ENCODE results near the gene GAP43.

DNA sequence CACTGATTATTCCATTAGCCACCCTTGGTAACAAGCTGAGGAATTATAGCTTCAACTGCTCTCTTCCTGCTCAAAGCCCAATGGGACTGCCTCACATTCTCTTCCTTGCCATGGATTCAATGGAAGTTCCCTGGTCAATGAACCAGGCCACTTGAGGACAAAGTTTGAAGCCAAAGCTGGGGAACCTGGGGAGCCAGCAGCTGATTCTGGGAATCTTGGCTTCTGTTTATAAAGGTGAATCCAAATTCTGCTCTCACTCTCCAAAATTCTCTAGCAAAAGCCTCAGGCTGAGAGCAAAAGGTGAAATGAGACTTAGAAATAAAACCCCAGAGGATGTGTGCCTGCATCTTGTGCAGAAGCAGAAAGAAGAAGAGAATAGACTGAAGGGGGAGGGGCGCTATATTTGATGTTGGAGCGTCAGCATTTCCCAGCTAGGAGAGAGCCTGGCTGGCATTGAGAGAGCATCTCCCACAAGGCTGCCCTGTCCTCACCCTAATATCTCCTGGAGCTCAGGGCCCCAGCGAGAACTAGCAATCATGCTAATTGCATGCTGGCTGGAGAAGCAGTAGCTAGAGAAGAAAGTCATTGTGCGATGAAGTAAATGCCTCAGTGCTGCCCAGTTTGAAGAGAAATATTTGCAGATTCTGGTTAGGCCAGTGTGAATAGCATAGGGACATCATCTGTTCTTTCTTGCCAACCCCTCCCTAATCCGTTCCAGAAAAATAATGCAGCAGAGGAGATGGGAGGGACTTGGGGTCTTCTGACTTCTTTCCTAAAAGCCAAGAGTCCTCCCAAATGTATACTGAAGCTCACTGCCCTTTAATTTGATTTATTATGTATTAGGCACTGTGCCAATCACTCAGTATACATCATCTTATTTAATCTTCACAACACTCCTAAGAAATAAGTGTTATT is 34.9 kb upstream of the GAP43 start:
- TF ChIP-seq, protein P1, sequence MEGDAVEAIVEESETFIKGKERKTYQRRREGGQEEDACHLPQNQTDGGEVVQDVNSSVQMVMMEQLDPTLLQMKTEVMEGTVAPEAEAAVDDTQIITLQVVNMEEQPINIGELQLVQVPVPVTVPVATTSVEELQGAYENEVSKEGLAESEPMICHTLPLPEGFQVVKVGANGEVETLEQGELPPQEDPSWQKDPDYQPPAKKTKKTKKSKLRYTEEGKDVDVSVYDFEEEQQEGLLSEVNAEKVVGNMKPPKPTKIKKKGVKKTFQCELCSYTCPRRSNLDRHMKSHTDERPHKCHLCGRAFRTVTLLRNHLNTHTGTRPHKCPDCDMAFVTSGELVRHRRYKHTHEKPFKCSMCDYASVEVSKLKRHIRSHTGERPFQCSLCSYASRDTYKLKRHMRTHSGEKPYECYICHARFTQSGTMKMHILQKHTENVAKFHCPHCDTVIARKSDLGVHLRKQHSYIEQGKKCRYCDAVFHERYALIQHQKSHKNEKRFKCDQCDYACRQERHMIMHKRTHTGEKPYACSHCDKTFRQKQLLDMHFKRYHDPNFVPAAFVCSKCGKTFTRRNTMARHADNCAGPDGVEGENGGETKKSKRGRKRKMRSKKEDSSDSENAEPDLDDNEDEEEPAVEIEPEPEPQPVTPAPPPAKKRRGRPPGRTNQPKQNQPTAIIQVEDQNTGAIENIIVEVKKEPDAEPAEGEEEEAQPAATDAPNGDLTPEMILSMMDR (IDR thresholded peaks at IDR 0.05): no peak
- TF ChIP-seq POLR2A (IDR thresholded peaks at IDR 0.05) (no peak), POLR2AphosphoS5 (IDR thresholded peaks at IDR 0.05) (no peak)

Measured in breast epithelium (tissue), 3 donors.